ENCODE data around the gene ITIH1. TPM values are rescaled to one million over a fixed set of nuclear protein-coding genes. Genes with fewer than 3 reads are reported as not detected.

The ITIH1 gene
- total and polyA plus RNA-seq, 2 donors (not counting 3 experiments of a cell fraction or from before 2014, with no cell fraction given) = not detected

DNA sequence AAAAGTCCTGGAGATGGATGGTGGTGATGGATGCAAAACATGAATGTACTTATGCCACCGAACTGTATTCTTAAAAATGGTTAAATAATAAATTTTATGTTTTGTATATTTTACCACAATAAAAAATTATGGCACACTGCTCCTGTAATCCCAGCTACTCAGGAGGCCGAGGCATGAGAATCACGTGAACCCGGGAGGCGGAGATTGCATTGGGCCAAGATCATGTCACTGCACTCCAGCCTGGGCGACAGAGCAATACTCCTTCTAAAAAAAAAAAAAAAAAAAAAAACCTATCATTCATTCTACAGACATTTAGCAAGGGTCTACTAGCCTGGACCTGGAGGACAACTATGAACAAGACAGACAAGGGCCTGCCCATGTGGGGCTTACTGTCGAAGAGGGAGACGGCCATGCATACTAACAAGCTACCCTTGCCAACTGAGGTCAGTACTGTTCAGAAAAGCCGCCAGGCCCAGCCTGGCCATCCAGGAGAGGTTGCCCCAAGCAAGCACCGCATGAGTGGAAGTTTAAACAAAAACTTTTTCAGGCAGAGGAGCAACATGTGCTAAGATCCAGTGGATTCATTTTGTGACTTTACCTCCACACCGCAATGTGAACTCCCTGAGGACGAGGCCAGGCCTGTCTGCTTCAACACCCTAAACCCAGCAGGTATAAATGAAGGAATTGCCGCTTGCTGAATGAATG, 3.9 kb upstream of the ITIH1 start:
- no peak for DNase-seq (ENCODE audit: low read depth, low spot score)
- Histone ChIP-seq H2AFZ (ENCODE audit: low read depth, low read length) (no peak overlapping the region), H3K9ac (replicated peaks; ENCODE audit: extremely low read depth, insufficient read depth, low read length) (no peak overlapping the region), H3K4me2 (ENCODE audit: insufficient read depth, low read length) (no peak overlapping the region), H3K36me3 (ENCODE audit: control insufficient read depth in 2 of 2, extremely low read depth in 1 of 2, insufficient read depth in 2 of 2, low read length in 2 of 2) (no peaks in the 10 kb centered on the region), H3K27ac (ENCODE audit: insufficient read depth, low read depth, low read length) (no peak overlapping the region), H3K27me3 (ENCODE audit: control insufficient read depth in 2 of 2, insufficient read depth in 2 of 2, low read length in 2 of 2) (no peaks in the 10 kb centered on the region), H3K4me3 (replicated peaks in 1 of 3; ENCODE audit: insufficient read depth in 1 of 3, low read depth in 1 of 3, low read length in 3 of 3) (no peak overlapping the region), H3K79me2 (ENCODE audit: control insufficient read depth, insufficient read depth, low read length) (peaks cover 12% of the 10 kb centered on the region), H3K9me3 (replicated peaks; ENCODE audit: control insufficient read depth, insufficient read depth, low read length) (no peaks in the 10 kb centered on the region), H3K4me1 (ENCODE audit: control insufficient read depth, extremely low read depth, insufficient read depth, low read length) (peaks cover 12% of the 10 kb centered on the region), H3K9me1 (replicated peaks; ENCODE audit: control insufficient read depth, extremely low read depth, insufficient read depth, low read length) (no peaks in the 10 kb centered on the region), H4K20me1 (replicated peaks; ENCODE audit: control insufficient read depth, extremely low read depth, insufficient read depth, low read length) (no peaks in the 10 kb centered on the region)
- no TSS peak for BruUV-seq (replicated peaks)
- ChIA-PET POLR2A (no interaction called here), CTCF (interaction anchor here (1.3 kb wide), 1 partner anchor 13 kb away, joined by 3 read pairs; no protein-coding TSS in a partner anchor)
- no peak for TF ChIP-seq GATA2 (IDR thresholded peaks at IDR 0.05; ENCODE audit: insufficient read depth, insufficient read length, low read depth, low read length)
- TF ChIP-seq POLR2AphosphoS5 (IDR thresholded peaks at IDR 0.05; ENCODE audit: insufficient read depth, low read depth, low read length) = no peak
- TF ChIP-seq POLR2A (IDR thresholded peaks at IDR 0.05; ENCODE audit: low read depth, low read length) = no peak
- no peak for TF ChIP-seq FOS (IDR thresholded peaks at IDR 0.05; ENCODE audit: borderline replicate concordance, insufficient read depth, low read length)
- intact Hi-C loops (cut with micrococcal nuclease) = no loop called here
- dilution Hi-C loops (cut with MboI; ENCODE audit: extremely low pct_ligation_motif_present, low sequenced_read_pairs) = no loop called here
- no peak for FAIRE-seq

DNA sequence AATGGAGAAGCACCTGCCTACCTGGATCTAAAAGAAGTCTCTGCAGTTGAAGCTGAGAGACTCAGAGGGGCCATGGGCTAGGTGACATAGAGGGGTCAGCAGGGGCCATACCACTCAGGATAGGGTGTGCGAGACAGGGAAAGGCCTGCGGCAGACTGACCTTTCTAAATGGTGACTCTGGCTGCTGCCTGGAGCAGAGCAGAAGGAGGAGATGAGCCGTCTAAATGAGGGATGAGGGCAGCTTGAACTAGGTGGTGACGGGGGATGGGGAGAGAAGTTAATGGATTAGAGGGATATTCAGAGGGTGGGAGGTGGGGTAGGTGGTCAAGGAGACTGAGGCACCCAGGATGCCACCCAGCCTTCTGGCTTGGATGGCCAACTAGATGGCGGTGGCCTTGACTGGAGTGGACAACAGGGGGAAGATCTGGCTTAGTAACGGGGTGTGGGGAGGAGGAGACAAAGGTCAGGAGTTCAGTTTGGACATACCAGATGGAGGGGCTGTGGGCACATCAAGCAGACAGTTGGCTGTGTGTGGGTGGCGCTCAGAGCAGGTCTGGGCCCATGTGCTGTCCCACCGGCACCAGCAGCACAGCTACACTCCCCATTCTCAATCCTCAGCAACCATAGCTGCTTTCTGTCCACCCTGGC, 3.2 kb upstream of the ITIH1 start:
- Histone ChIP-seq H3K4me2 (ENCODE audit: insufficient read depth, low read length) (no peak overlapping the region), H3K4me1 (ENCODE audit: control insufficient read depth, extremely low read depth, insufficient read depth, low read length) (peaks cover 12% of the 10 kb centered on the region), H3K9me1 (replicated peaks; ENCODE audit: control insufficient read depth, extremely low read depth, insufficient read depth, low read length) (no peaks in the 10 kb centered on the region), H3K9ac (replicated peaks; ENCODE audit: extremely low read depth, insufficient read depth, low read length) (no peak overlapping the region), H3K4me3 (replicated peaks in 1 of 3; ENCODE audit: insufficient read depth in 1 of 3, low read depth in 1 of 3, low read length in 3 of 3) (no peak overlapping the region), H3K36me3 (ENCODE audit: control insufficient read depth in 2 of 2, extremely low read depth in 1 of 2, insufficient read depth in 2 of 2, low read length in 2 of 2) (no peaks in the 10 kb centered on the region), H3K27ac (ENCODE audit: insufficient read depth, low read depth, low read length) (no peak overlapping the region), H3K27me3 (ENCODE audit: control insufficient read depth in 2 of 2, insufficient read depth in 2 of 2, low read length in 2 of 2) (no peaks in the 10 kb centered on the region), H2AFZ (ENCODE audit: low read depth, low read length) (no peak overlapping the region), H4K20me1 (replicated peaks; ENCODE audit: control insufficient read depth, extremely low read depth, insufficient read depth, low read length) (no peaks in the 10 kb centered on the region), H3K9me3 (replicated peaks; ENCODE audit: control insufficient read depth, insufficient read depth, low read length) (no peaks in the 10 kb centered on the region), H3K79me2 (ENCODE audit: control insufficient read depth, insufficient read depth, low read length) (peaks cover 12% of the 10 kb centered on the region)
- TF ChIP-seq, protein P1, sequence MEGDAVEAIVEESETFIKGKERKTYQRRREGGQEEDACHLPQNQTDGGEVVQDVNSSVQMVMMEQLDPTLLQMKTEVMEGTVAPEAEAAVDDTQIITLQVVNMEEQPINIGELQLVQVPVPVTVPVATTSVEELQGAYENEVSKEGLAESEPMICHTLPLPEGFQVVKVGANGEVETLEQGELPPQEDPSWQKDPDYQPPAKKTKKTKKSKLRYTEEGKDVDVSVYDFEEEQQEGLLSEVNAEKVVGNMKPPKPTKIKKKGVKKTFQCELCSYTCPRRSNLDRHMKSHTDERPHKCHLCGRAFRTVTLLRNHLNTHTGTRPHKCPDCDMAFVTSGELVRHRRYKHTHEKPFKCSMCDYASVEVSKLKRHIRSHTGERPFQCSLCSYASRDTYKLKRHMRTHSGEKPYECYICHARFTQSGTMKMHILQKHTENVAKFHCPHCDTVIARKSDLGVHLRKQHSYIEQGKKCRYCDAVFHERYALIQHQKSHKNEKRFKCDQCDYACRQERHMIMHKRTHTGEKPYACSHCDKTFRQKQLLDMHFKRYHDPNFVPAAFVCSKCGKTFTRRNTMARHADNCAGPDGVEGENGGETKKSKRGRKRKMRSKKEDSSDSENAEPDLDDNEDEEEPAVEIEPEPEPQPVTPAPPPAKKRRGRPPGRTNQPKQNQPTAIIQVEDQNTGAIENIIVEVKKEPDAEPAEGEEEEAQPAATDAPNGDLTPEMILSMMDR (IDR thresholded peaks at IDR 0.05; ENCODE audit: extremely low read depth in 1 of 2, insufficient read depth in 1 of 2, low read depth in 1 of 2, low read length in 2 of 2) = no peak
- TF ChIP-seq GATA2 (IDR thresholded peaks at IDR 0.05; ENCODE audit: insufficient read depth, insufficient read length, low read depth, low read length) (no peak), JUN (IDR thresholded peaks at IDR 0.05; ENCODE audit: borderline replicate concordance, insufficient read depth, insufficient read length, low read depth) (no peak), POLR2AphosphoS5 (IDR thresholded peaks at IDR 0.05; ENCODE audit: insufficient read depth, low read depth, low read length) (no peak), EZH2 (IDR thresholded peaks at IDR 0.05; ENCODE audit: borderline replicate concordance, low read depth, low read length, severe bottlenecking) (no peak), FOS (IDR thresholded peaks at IDR 0.05; ENCODE audit: borderline replicate concordance, insufficient read depth, low read length) (no peak)
- TF ChIP-seq, protein P2, sequence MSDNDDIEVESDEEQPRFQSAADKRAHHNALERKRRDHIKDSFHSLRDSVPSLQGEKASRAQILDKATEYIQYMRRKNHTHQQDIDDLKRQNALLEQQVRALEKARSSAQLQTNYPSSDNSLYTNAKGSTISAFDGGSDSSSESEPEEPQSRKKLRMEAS (IDR thresholded peaks at IDR 0.05; ENCODE audit: insufficient read depth, insufficient read length) = no peak
- DNase-seq (ENCODE audit: low read depth, low spot score) (no peak), FAIRE-seq (no peak)
- CTCF ChIA-PET = interaction anchor here (1.3 kb wide), 1 partner anchor 12 kb away, joined by 3 read pairs; no protein-coding TSS in a partner anchor
- dilution Hi-C loops (cut with MboI; ENCODE audit: extremely low pct_ligation_motif_present, low sequenced_read_pairs) = no loop called here
- intact Hi-C loops (cut with micrococcal nuclease) = no loop called here
- POLR2A ChIA-PET = no interaction called here
- no TSS peak for BruUV-seq (replicated peaks)

Data from endothelial cell of umbilical vein (primary cell).